Neutrophil (primary cell): ENCODE data around the gene ADCY2.

Source experiments
- H3K27ac ChIP-seq: fragments of 200-600 bp; sonication (generic); 2 replicates; pipeline ENCODE4 v1.5.1; 2016; ENCODE audit warnings: mild to moderate bottlenecking, moderate library complexity
- H3K27me3 ChIP-seq: fragments of 200-600 bp; sonication (generic); 2 replicates; pipeline ENCODE4 v1.6.0; 2016; ENCODE audit warnings: mild to moderate bottlenecking
- H3K36me3 ChIP-seq: fragments of 200-600 bp; sonication (generic); 2 replicates; pipeline ENCODE4 v1.5.1; 2017
- H3K4me1 ChIP-seq, 2 experiments: fragments of 200-600 bp in 1 of 2; sonication (generic) in 1 of 2; 1 replicate in 1 of 2; 2 replicates in 1 of 2; pipeline versions ENCODE4 v1.5.1 to v1.6.1; 2013 to 2016; ENCODE audit warnings: low read depth in 1 of 2, low read length in 1 of 2, mild to moderate bottlenecking in 1 of 2, moderate library complexity in 1 of 2; ENCODE audit not compliant: control insufficient read depth in 1 of 2, insufficient read depth in 1 of 2
- H3K4me3 ChIP-seq, 2 experiments: fragments of 200-600 bp in 1 of 2; sonication (generic) in 1 of 2; 1 replicate in 1 of 2; 2 replicates in 1 of 2; pipeline ENCODE4 v1.5.1; 2013 to 2016; ENCODE audit warnings: low read depth in 1 of 2, low read length in 1 of 2, mild to moderate bottlenecking in 1 of 2, moderate library complexity in 1 of 2
- H3K9me3 ChIP-seq: fragments of 200-600 bp; sonication (generic); 2 replicates; pipeline ENCODE4 v1.5.1; 2016
- CTCF ChIP-seq: fragments of 200-600 bp; sonication (generic); IDR thresholded peaks from 2 replicates; pipeline ENCODE4 v1.5.1; 2016; ENCODE audit warnings: antibody characterized with exemption

The ADCY2 gene

DNA sequence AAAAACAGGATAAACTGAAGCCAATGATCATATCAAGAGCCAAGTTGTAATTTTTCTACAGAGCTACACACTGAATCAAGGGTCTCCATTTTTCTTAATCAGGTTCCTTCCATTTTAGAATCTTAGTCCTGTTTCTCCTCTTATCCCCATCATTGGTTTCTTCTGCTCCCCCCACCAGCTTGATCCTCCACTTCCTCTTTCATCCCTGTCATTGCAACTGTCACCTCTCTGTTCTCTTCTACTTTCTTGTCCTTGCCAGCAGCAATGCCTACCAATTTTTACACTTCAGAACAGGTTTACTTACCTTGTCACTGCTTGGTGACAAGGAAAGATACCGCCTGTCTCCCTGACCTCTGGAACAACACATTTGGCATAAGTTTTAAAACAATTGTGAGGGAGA lies 357.7 kb downstream of the ADCY2 start:
- no peaks in the 10 kb centered on the region for H3K4me1 ChIP-seq
- H3K27me3 ChIP-seq = peaks cover 11% of the 10 kb centered on the region
- H3K36me3 ChIP-seq = no peaks in the 10 kb centered on the region
- no peaks in the 10 kb centered on the region for H3K9me3 ChIP-seq
- H3K4me3 ChIP-seq = no peak overlapping the region
- no peak overlapping the region for H3K27ac ChIP-seq
- TF ChIP-seq CTCF = no peak

GRCh38 chr5:7754490-7754889 lies 358.6 kb downstream of the ADCY2 start:
- Histone ChIP-seq H3K9me3 (no peaks in the 10 kb centered on the region), H3K27me3 (peaks cover 11% of the 10 kb centered on the region), H3K36me3 (no peaks in the 10 kb centered on the region), H3K4me3 (no peak overlapping the region), H3K27ac (no peak overlapping the region), H3K4me1 (no peaks in the 10 kb centered on the region)
- no peak for TF ChIP-seq CTCF

GRCh38 chr5:7754997-7755596 lies 359.2 kb downstream of the ADCY2 start:
- Histone ChIP-seq H3K9me3 (no peaks in the 10 kb centered on the region), H3K36me3 (no peaks in the 10 kb centered on the region), H3K27ac (no peak overlapping the region), H3K27me3 (peaks cover 11% of the 10 kb centered on the region), H3K4me1 (peaks cover 0 to 4% of the 10 kb centered on the region in 2 experiments), H3K4me3 (no peak overlapping the region)
- no peak for TF ChIP-seq CTCF

- Histone ChIP-seq H3K27me3 (peaks cover 8% of the 10 kb centered on the region), H3K4me1 (peaks cover 0 to 7% of the 10 kb centered on the region in 2 experiments), H3K36me3 (no peaks in the 10 kb centered on the region), H3K9me3 (no peaks in the 10 kb centered on the region), H3K4me3 (no peak overlapping the region), H3K27ac (no peak overlapping the region)
- TF ChIP-seq CTCF = no peak
Observed at GRCh38 chr5:7755958-7756357, 360.0 kb downstream of the ADCY2 start.

- H3K4me1 ChIP-seq = peaks cover 0 to 7% of the 10 kb centered on the region in 2 experiments
- no peak overlapping the region for H3K4me3 ChIP-seq
- no peaks in the 10 kb centered on the region for H3K9me3 ChIP-seq
- no peaks in the 10 kb centered on the region for H3K36me3 ChIP-seq
- no peak for TF ChIP-seq CTCF
- no peak overlapping the region for H3K27ac ChIP-seq
- peaks cover 4% of the 10 kb centered on the region for H3K27me3 ChIP-seq
Observed at GRCh38 chr5:7756453-7756852, 360.5 kb downstream of the ADCY2 start.
